ENCODE measurements around the gene MMS22L.

The MMS22L gene

DNA sequence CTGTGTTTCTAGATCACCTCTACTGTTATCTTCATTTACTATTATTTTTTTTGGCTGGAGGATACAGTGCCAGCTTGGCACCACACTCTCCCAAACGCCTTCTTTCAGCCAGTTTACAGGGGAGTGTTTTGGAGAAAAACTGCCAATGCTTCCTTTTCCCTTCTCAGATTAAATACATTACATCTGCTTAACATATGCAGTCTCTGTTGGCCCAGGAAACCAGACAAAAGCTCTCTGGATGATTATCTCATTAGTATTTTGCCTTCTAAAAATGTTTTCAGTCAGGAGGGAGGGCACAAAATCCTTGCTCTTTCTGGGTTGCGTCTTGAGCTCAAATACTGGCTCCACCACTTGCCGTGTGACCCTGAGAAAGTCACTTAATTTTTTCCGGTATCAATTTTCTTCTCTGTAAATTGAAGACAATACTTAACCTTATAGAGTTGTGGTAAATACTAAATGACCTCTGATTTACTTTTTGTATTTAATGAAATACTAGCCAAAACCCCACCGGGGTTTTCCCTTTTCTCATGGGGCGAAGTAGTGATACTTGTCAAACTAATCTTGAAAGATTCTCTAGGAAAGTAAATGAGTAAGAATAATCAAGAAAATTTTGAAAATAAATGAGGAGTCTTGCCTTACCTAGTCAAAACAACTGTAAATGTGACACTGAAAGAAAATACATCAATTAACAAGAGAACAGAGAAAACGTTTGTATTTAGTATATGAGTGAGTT lies 146.2 kb downstream of the MMS22L start:
- DNase-seq = no peak

- DNase-seq = no peak
Observed at GRCh38 chr6:97133067-97133466, 149.9 kb downstream of the MMS22L start.

GRCh38 chr6:97129106-97129505 lies 153.9 kb downstream of the MMS22L start:
- no peak for DNase-seq

DNA sequence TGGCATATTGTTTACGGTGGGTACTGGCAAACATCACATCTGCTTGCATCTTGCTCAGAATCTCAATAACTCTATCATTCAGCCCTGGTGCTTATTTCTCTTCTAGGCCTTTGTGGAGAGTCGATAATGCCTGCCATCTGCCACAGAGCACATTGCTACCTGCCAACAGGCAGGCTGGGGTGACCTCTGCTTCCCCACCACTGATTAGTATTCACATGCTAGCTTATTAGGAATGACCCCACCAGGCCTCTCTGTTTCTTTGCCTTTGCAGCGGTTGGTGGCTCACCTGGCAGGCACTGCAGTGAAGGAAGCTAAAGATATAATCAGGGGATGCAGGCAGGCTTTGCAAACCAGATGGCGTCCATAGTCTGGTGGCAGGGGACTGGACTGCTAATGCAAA lies 154.5 kb downstream of the MMS22L start:
- DNase-seq = no peak

GRCh38 chr6:97123652-97124051 lies 159.4 kb downstream of the MMS22L start:
- no peak for DNase-seq

DNA sequence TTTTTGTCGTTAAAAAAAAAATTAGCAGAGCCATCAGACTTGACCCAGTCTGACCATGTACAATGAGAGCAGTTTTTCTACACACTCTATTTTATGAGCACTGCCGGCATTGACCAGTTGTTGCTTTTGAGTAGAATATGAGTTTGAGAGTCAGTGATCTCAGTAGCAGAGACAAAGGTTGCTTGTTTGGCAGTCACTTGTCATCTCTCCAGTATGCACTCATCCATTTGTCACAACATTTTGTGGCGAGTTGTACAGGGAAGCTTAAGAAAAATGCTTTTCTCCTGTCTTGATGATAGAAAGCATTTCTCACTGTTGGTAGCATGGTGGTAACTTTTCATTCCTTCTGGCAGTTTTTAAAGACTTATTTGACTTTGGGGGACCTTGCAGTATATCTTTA lies 159.9 kb downstream of the MMS22L start:
- no peak for DNase-seq

- no peak for DNase-seq
Observed at GRCh38 chr6:97120511-97120910, 162.5 kb downstream of the MMS22L start.

DNA sequence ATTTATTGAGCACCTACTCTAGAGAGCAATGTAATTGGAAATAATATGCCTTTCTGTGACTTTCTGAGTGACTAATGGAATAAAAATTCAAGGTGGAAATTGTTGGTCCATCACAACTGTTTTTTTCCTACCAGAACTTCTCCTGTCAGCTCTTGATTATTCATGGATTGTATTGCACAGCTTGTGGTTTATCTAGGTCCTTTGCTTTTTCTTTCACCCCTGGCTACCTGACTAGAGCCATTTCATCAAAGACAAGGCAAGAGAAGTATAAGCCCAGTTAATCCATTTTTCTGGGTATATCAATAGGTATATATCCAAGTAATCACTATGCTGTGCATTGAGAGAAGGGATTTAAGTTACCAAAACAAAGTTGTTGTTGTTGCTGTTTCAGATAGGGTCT lies 168.4 kb downstream of the MMS22L start:
- DNase-seq = no peak

DNA sequence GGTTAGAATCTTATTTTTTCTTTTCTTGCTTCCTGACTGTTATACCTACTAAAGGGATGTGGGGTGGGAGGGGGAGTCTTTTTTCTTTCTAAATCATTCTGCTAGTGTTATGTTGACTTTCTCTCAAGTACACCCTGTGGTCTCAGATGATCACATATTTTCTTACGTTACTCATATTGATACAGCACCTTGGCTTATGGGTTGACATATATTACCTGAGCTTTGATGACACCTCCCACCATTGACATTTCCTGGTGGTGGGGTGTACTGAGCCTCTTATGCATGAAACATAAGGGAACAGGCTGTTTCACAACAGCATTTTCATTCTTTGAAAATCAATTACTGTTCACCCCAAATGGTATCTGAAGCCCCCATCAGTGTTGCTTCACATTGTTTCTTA lies 169.8 kb downstream of the MMS22L start:
- no peak for DNase-seq

- DNase-seq = no peak
Observed at GRCh38 chr6:97111243-97111642, 171.8 kb downstream of the MMS22L start.

DNA sequence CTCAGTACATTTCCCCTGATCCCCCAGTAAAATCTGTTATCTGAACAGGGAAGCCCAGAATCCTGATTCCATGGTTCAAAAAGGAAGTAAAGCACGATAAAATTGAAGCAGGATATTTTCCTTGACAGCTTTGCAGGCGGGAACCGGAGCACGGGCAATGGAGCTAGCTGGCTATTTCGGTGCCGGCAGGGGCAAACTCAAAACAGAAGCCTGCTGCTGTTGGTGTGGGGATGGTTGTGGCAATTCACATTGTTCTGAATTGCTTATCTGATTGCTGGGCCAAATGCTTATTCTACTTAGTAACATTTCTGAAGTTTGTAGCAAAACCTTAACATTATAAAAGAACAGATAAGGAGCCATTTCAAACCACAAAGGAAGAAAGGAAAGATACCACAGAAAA lies 172.4 kb downstream of the MMS22L start:
- no peak for DNase-seq

GRCh38 chr6:97110149-97110548 lies 172.9 kb downstream of the MMS22L start:
- DNase-seq = no peak

DNA sequence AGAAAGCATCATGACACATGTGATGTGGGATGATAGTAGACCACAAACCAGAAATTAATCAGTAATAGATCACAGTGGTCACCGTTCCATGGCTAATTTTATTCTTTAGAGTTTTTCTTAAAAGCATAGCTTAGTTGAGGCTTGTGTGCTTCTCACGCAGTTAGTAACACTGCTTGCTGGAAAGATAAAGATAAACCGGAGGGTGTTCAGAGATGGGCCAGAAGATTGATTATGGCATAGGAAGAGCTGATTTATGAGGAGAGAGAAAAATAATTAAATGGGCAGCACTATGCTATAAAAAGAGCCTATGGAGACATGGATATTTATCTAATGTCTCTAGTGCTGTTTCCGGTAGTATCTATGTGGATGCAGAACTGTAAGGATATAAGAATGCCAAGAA lies 173.6 kb downstream of the MMS22L start:
- no peak for DNase-seq

DNA sequence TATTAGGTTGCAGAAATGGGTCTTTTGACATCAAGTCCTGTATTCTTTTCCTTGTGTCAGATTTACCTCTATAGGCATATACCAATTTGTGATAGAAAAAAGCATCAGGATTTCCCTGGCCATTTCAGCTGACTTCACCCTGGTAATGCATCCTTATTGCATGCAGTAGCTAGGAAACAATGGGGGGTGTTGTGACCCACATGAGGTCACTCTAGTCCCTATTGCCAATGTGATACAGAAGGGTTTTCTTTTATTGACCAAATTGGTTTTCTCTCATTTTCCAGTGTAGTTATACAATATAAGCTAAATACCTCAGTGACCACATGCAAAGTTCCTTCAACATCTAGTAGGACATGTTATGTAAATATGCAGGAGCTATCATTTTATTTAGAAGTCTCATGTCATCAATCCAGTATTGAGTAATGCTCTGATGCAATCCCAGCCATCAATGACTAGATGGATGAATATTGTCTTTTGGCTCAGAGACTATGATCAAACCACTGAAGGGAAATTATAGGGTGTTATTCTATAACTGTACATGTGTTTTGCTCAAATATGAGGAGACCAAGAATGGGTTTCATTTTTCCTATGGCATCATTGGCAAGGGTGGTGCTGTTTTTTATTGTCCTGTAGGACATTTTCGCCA lies 180.7 kb downstream of the MMS22L start:
- DNase-seq = no peak

GRCh38 chr6:97100696-97101095 lies 182.3 kb downstream of the MMS22L start:
- no peak for DNase-seq

- no peak for DNase-seq
Observed at GRCh38 chr6:97097068-97098047, 185.7 kb downstream of the MMS22L start.

GRCh38 chr6:97095311-97095850 lies 187.6 kb downstream of the MMS22L start:
- DNase-seq = no peak

GRCh38 chr6:97094376-97094775 lies 188.6 kb downstream of the MMS22L start:
- no peak for DNase-seq

DNA sequence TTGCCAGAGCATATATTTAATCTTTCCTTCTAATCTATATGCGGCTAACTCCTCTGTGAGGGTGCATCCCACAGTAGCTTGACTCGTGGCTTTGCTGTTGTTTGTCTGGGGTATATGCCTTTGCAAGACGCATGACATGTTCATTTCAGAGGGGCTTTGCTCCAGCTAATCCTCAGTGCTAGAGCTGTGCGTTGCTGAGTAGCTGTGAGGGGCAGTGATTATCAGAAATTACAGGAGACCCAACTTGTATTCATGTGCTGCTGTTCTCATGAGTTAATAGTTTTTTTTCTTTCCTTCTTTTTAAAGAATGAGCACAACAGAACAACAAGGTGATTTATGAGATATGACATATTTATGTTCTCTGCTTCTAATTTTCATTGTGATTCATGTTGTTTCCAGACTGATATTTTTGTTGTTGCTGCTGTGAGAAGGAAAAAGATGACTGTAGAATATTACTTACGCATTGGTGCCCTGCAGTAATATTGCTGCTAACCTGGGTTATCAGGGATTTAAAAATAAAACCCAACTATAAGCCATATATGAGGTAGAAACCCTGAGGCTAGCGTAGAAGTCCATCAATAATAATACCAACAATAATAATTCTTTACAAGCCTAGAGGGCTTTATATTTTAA lies 190.2 kb downstream of the MMS22L start:
- DNase-seq = no peak
